Fibroblast of skin of left biceps (primary cell): ENCODE results near the gene TMC4.

Experiments
- DNase-seq, 2 experiments: peaks; one replicate each; pipeline ENCODE4 v3.0.0-alpha.2; 2013; ENCODE audit warnings: low read depth in 2 of 2

The TMC4 gene

DNA sequence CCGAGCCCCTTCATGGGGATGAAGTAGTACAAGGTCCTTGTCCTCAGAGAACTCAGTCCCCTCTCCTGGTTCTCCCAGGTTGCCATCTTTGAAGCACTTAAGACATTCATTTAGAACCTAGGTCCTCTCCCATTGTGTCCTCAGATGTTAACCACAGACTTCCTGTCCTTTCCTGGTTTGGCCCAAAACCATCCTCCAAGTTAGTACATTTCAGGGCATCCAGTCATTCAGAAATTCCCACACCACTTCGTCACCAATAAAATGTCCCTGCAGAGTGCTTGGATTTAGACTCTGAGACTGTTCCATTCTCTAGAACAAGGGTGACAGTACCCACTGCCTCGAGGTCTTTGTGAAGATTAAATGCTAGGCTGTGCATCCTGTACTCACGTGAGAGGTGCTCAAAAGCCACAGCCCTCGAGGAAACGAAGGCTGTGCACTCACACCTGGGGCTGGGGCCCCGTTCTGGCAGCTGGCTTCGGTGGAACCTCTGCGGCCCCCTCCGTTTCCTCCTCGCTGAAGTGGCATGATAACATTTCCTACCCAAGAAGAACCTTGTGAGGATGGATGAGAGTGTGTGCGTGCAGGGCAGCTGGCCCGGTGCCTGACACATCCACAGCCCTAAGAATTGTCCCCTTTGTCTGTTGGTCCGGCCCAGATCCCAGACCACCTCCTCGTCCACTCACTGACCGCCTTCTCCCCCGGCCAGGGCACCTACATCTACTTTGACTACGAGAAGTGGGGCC lies 18.2 kb downstream of the TMC4 start:
- DNase-seq, result no peak

DNA sequence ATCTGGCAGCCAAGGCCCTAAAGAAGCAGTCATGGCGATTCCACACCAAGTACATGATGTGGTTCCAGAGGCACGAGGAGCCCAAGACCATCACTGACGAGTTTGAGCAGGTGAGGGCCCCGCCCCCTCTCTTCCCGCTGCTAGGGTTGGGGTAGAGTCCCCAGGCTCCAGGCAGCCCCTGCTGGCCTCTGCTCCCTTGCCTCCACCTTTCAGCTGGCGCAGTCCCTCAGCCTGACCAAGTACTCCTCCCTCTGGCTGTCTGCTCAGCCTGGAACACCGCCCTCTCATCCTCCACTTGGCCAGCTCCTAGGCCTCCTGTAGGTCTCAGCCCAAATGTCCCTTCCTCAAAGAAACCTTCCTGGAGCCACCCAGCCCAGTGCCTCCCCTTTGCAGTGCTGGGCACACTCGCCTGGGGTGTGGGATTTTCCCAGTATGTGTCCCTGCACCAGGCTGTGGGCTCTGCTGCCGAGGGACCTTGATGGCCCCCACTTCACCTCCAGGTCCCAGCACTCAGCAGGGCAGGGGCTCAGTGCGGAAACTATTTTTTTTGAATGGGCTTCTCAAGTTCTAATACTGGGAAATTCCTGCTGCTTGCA lies 19.1 kb downstream of the TMC4 start:
- DNase-seq, result no peak

DNA sequence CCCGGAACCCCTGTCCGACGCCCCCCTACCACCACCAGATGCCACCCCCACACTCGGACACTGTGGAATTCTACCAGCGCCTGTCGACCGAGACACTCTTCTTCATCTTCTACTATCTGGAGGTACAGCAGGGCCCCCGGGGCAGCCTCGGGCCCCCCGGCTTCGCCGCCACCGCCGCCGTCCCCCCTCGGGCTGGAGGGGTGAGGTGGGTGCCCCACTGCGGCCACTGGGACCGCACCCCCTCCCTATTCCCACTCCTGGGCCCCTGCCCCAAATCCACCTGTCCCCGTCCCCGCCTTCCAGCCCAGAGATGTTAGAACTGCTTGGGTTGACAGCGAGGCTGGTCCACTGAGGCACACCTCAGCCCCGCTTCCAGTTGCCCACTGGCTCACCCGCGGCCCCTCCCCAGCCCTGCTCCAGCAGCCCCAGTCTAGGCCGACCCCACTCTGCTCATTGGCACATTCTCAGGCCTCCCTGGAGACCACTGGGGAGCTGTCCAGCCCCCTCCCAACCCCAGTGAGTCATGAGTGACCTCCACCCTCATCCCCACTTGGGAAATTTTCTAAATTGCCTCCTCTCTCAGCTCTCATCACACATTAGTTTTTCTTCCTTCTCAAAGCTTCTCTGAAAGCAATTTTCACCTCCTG lies 20.0 kb downstream of the TMC4 start:
- DNase-seq, result no peak

DNA sequence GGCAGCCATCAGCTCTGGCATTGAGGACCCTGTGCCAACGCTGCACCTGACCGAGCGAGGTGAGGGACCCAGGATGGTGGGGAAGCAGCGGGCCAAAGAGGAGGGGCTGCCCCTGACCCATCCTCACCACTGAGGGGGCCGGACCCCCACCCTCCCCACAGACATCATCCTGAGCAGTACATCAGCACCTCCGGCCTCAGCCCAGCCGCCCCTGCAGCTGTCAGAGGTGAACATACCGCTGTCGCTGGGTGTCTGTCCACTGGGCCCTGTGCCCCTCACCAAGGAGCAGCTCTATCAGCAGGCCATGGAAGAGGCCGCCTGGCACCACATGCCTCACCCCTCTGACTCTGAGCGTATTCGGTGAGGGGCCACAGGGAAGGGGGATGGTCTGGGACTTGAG lies 20.7 kb downstream of the TMC4 start:
- no peak for DNase-seq

DNA sequence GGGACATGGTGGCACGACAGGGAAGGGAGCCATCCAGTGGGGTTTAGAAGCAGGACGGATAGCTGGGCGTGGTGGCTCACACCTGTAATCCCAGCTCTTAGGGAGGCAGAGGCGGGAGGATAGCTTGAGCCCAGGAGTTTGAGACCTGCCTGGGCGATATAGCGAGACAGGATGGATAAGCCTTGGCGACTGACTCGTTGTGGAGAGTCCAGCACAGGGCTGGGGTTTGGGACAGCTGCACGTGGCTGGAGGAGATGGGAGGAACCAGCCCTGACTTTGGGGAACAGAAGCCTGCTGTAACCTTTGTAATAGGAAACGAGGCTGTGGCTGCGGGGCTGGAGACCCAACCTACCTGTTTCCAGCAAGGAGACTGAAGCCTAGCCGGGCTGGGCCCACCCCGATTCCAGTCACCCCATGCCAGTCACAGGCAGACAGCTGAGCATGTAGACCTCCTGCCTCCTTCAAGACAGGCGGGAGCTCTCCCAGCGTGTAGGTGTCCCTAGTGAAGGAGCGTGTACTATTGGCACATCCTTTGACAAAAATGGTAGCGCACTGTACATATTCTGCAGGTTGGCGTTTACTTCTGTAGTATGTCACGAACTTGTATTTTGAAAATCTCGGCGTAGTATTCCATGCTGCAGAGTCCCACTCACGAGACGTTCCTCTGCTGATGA lies 21.5 kb downstream of the TMC4 start:
- no peak for DNase-seq

DNA sequence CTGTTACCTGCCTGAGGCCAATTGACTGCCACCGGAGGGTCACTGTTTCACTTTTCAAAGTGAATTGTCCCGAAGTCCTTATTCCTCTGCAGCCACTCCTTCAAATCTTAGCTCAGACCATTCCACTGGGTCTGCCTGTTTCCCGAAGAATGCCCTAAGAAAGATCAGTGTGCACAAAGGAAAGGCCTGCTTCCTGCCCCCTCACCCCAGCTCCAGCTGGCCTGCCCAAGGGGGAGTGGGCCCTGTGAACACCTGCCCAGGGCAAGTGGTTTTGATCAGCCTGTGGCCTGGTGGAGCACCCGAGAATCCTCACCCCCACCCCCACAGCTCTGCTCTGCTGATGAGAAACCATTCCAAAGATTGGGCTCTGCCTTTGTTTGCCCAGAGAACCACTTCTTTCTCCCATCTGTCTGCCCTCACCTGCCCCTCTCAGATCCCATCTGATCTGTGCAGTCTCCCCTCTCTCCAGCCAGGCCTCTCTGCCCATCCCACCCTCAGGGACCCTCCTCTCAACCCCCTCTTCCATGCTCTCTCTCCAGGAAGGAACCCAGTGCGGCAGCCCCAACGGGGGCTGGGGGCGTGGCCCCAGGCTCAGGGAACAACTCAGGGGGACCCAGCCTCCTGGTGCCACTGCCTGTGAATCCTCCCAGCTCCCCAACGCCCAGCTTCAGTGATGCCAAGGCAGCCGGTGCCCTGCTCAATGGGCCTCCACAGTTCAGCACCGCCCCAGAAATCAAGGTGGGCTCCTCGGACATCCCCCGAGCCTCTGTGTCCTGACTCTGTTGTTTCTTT lies 23.7 kb downstream of the TMC4 start:
- DNase-seq, result no peak

DNA sequence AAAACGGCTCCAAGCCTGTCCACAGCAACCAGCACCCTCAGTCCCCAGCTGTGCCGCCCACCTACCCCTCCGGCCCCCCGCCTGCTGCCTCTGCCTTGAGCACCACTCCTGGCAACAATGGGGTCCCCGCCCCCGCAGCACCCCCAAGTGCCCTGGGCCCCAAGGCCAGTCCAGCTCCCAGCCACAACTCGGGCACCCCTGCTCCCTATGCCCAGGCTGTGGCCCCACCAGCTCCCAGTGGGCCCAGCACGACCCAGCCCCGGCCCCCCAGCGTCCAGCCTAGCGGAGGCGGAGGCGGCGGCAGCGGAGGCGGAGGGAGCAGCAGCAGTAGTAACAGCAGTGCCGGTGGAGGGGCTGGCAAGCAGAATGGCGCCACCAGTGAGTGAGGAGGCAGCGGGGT lies 24.8 kb downstream of the TMC4 start:
- DNase-seq, result no peak

DNA sequence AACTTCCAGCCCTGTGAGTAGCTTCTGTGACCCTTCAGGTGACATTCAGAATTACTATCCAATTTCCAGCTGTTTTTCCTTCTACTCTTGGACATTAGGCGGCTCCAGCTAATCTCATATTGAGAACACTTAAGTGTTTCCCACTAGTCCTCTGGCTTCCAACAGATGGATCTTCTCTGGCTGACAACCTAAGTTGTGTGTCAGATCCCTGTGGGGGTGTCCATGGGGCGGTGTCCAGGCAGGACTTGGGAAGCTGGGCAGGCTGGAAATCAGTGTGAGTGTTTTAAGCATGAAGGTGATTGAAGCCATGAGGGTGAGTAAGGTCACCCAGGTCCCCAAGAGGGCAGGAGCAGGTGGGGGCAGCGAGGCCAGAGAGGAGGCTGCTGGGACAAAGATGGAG lies 25.3 kb downstream of the TMC4 start:
- no peak for DNase-seq

DNA sequence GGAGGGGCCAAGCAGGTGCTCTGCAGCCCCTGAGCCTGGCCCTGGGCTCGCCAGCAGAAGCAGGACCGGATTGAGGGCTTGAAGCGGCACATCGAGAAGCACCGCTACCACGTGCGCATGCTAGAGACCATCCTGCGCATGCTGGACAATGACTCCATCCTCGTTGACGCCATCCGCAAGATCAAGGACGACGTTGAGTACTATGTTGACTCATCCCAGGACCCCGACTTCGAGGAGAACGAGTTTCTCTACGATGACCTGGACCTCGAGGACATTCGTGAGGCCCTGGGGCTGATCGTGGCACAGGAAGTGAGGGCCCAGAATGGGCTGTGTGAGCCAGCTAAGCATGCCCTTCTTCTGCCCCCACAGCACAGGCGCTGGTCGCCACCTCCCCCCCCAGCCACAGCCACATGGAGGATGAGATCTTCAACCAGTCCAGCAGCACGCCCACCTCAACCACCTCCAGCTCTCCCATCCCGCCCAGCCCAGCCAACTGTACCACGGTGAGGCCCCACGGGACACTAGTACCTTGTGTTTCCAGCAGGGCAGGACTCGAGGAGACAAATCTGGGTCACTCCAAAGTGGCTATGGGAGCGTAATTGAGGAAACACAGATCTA lies 27.3 kb downstream of the TMC4 start:
- no peak for DNase-seq

DNA sequence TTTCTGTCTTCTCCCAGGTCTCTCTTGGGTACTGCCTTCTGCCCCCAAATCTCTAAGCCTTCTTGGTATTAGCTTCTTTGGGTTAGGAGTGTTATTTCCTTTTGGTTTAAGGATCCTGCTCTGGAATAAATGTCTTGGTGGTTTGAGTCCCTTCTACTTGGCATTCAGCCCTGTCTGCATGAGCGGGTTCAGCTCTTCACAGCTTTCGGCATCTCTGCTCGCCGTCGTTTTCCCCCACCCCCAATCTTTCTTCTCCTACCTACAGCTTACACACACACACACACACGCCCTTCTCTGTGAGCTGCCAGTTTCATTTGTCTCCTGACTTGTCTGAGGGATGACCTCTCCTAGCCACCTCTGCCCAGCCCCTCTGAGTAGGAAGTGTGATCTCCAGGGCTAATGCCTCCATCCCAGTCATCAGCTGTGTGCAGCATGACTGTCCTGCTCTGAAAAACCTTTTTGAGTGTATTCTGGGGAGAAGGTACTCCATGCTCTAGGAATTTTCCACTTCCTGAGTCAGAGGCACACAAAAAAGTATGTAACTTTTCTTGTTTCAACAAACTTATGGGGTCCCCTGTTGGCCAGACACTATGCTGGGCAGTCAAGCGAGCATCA lies 30.7 kb downstream of the TMC4 start:
- DNase-seq, result no peak

DNA sequence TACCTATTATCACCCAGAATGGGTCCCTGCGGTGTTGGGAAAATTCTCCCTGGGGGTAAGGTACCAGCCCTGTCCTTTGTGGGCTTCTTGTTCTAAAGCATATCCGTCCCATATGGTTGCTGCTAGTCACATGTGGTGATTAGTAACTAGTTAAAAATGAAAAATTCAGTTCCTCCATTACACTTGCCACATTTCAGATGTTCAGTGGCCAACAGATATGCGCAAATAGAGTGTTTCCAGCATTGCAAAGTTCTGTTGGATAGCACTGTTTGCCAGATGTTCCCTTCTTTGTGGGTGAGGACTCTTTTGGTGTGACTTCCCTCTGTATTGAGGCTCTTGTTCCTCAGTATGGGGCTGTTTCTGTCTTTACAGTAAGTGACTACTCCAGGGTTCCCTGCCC lies 31.6 kb downstream of the TMC4 start:
- peak; percentile 24 to 40 for DNase-seq

DNA sequence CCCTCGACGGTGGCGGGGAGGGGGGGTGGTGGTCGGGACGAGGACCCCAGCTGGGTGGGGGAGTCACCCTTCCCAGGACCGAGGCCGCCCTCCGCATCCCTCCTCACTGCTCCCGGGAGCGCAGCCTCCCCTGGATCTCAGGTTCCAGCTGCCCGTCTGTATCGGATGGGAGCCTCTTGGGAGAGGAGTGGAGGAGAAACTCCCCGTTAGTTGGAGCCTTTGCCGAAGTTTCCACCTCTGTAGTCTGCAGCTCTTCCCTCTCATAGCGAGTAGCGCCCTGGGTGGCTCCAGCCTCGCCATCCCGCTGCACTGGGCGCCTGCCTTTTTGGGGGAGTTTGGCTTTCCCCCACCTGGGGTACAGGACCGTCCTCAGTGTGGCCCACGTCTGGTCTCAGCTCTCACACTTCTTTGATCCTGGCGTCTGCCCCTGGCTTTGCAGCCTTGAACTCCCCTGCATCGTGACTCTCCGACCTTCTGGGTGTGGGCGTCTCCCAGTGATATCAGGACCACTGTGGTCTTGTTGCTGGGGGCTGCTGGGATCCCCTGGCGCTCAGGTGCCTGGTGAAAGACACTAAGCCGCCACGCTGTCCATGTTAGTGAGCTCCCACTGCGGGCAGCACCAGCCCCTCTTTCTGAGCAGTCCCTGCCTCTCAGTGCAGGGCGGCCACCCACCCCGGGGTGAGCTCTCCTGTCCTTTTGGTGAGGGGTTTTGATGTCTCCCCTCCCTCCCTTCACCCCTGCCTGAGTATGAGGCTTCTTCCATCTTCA lies 34.3 kb downstream of the TMC4 start:
- no peak for DNase-seq

DNA sequence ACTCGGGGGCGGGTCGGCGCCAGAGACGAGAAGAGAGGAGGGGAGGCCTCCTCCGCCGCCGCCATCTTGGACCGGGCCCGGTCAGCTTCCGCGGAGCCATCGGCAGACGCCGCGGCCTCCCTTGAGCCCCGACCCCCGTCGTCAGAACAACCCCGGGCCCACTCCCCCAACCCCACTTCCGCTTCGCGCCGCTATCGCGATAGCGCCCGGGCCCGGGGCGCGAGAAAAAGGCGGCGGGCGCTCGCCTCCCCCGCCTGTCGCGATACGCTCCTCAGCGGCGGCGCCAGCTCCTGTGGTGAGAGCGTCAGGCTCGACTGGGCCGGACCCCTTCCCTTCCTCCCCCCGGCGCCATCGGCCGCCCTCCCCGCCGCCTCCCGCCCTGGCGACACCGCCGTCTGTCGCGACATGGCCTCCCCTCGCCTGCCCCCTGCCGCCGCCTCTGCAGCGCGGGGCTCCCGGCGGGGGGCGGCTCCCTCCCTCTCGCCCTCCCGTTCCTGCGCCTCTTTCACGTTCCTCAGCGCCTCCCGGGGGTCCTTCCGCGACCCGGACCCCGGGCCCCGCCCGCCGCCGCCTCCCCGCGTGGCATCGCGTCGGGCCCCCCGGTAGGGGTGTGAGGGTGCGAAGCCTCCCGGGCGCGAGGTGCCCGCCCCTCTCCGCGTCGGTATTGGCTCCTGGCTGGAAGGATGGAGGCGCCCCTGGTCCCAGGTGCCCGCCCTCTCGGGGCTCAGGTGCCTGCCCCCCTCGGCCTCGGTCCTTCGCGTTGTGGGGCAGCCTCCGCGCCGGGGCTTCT lies 35.1 kb downstream of the TMC4 start, which contains the start of gene CNOT3:
CNOT3 (plus strand) TSS at position 64 of the 790 bp plus-strand sequence. CDS start 5,217 bp downstream, outside the sequence.
- no peak for DNase-seq

DNA sequence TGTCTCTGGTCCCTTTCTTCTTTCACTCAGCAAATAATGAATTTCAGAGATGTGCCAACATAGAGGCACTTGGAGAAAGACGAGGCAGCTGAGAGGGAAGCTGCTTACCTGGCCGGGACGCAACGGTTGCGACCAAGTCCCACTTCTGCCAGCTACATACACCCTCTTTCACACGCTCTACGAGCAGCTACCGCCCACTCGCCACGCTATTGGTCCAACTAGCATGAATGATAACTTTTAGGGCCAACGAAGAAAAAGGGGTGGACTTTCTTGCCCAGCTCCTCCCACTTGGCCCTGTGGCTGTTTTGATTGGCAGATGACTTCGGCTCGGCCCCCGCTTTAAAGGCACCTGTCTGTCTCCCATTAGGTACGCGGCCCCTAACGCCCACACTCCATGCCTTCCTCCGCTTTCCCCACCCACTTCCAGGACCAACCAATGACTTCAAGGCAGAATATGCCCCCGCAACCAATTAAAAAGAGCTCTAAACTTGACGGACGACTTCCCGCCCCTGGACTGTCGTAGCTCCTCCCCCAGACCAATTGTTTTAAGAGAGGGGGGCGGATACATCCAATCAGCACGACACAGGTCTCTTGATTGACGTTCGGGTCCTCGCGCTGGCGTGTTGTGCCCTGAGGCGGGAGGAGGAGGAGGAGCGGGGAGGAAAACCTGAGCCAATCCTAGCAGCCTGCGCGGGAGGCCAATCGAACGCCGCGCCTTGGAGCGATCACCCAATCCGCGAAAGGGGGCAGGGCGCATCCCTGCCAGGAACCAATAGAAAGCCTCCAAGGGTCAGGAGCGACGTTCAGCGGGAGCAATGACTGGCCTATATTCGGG lies 35.9 kb downstream of the TMC4 start:
- DNase-seq, result peak; percentile 100

DNA sequence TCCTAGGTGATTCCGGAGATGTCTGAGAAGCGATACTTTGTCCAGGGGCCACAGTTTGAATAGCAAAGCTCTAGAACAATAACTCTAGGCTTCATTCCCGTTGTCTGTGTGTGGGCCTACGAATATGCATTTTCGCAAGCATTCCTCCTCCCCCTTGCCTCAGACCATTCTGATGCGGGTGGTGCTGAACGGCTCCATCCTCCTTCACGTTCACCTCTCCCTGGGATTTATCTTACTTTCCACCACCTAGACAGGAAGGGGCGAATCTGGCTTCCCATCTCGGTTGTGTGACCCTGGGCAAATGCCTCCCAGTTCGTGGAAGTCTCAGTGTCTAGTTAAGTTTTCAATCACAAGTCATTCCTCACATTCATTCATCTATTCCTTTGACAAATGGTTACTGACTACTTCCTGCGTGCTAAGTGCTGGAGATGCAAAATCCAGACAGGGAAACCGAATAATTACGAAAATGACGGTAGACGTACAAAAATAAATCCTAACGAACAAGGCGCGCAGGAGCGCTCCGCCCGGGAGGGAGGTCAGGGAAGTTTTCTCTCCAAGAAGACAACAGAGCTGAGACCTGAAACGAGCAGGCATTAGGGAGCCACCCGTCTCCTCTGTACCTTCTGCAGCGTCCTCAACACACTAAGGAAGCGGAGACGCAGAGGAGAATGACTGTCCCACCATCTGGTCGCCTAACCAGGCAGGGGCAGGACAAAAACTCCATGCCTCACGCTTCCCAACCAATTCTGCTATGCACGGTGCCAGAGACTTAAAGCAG lies 36.7 kb downstream of the TMC4 start:
- no peak for DNase-seq

DNA sequence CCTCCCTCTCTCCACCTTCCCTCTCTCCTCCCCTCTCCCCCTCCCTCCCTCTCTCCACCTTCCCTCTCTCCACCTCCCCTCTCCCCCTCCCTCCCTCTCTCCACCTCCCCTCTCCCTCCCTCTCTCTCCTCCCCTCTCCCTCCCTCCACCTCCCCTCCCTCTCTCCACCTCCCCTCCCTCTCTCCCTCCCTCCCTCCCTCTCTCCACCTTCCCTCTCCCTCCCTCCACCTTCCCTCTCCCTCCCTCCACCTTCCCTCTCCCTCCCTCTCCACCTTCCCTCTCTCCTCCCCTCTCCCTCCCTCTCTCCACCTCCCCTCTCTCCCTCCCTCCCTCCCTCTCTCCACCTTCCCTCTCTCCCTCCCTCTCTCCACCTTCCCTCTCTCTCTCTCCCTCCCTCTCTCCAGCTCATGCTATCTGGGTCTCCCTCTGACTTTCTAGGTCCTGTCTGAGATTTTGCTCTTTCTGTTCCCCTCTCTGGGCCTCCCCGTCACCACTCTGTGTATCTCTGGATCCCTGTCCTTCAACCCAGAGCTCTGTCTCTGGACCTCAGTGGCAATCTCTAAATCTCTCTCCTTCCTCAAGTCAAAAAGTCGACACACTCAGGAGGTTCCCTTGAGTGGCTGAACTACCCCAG lies 38.9 kb downstream of the TMC4 start:
- DNase-seq, result no peak
